ENCODE results near the gene NDUFAF2.

- TF ChIP-seq POLR2A (IDR thresholded peaks at IDR 0.05; ENCODE audit: low read length) (no peak), GATA1 (IDR thresholded peaks at IDR 0.05; ENCODE audit: low read depth, low read length) (no peak)
Measured at GRCh38 chr5:60896991-60897390, 48.0 kb upstream of the NDUFAF2 start.
